ENCODE measurements around the gene ZNF2. TPM values are rescaled to one million over a fixed set of nuclear protein-coding genes. Genes with fewer than 3 reads are reported as not detected.

The ZNF2 gene
- total RNA-seq, 1 experiment from 2014 or later = 3.5 TPM

GRCh38 chr2:95138702-95139101, 26.9 kb upstream of the ZNF2 start:
- Mint-ChIP-seq H3K27ac (ENCODE audit: unreplicated experiment) (no peak overlapping the region), H3K9me3 (ENCODE audit: low read depth, unreplicated experiment) (peaks cover 18% of the 10 kb centered on the region), H3K36me3 (ENCODE audit: insufficient read depth, unreplicated experiment) (no peaks in the 10 kb centered on the region), H3K4me1 (ENCODE audit: low read depth, unreplicated experiment) (no peaks in the 10 kb centered on the region), H3K4me3 (ENCODE audit: low read depth, unreplicated experiment) (no peak overlapping the region), H3K27me3 (ENCODE audit: unreplicated experiment) (no peaks in the 10 kb centered on the region)
- no TSS peak for BruUV-seq (replicated peaks)
- TF ChIP-seq, protein P1, sequence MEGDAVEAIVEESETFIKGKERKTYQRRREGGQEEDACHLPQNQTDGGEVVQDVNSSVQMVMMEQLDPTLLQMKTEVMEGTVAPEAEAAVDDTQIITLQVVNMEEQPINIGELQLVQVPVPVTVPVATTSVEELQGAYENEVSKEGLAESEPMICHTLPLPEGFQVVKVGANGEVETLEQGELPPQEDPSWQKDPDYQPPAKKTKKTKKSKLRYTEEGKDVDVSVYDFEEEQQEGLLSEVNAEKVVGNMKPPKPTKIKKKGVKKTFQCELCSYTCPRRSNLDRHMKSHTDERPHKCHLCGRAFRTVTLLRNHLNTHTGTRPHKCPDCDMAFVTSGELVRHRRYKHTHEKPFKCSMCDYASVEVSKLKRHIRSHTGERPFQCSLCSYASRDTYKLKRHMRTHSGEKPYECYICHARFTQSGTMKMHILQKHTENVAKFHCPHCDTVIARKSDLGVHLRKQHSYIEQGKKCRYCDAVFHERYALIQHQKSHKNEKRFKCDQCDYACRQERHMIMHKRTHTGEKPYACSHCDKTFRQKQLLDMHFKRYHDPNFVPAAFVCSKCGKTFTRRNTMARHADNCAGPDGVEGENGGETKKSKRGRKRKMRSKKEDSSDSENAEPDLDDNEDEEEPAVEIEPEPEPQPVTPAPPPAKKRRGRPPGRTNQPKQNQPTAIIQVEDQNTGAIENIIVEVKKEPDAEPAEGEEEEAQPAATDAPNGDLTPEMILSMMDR (IDR thresholded peaks at IDR 0.05; ENCODE audit: unreplicated experiment) = no peak
- no peak for DNase-seq
- CTCF ChIA-PET = no interaction called here
- intact Hi-C loops (cut with micrococcal nuclease; ENCODE audit: unreplicated experiment) = no loop called here

GRCh38 chr2:95143838-95144237, 21.8 kb upstream of the ZNF2 start:
- Mint-ChIP-seq H3K4me3 (ENCODE audit: low read depth, unreplicated experiment) (no peak overlapping the region), H3K4me1 (ENCODE audit: low read depth, unreplicated experiment) (no peaks in the 10 kb centered on the region), H3K36me3 (ENCODE audit: insufficient read depth, unreplicated experiment) (no peaks in the 10 kb centered on the region), H3K27me3 (ENCODE audit: unreplicated experiment) (no peaks in the 10 kb centered on the region), H3K27ac (ENCODE audit: unreplicated experiment) (no peak overlapping the region), H3K9me3 (ENCODE audit: low read depth, unreplicated experiment) (peaks cover 21% of the 10 kb centered on the region)
- no TSS peak for BruUV-seq (replicated peaks)
- CTCF ChIA-PET = no interaction called here
- intact Hi-C loops (cut with micrococcal nuclease; ENCODE audit: unreplicated experiment) = no loop called here
- DNase-seq = no peak
- TF ChIP-seq, protein P1 (IDR thresholded peaks at IDR 0.05; ENCODE audit: unreplicated experiment) = no peak

DNA sequence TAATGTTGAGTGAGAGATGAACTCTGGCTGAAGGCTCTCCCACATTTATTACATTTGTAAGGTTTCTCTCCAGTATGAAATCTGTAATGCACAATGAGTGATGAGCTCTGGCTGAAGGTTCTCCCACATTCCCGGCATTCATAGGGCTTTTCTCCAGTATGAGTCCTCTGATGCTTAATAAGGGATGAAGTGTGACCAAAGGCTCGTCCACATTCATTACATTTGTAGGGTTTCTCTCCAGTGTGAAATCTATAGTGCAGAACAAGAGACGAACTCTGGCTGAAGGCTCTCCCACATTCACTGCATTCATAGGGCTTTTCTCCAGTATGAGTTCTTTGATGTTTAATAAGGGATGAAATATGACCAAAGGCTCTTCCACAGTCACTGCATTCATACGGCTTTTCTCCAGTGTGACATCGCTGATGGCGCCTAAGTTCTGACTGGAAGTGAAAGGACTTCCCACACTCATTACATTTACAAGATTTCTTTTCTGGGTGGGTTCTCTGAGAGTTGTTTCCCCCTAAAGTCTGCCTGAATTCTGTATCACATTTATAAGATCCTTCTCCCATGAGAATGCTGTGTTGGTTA, 16.1 kb upstream of the ZNF2 start:
- H3K4me1 Mint-ChIP-seq (ENCODE audit: low read depth, unreplicated experiment) = no peaks in the 10 kb centered on the region

GRCh38 chr2:95158441-95158840, 7.2 kb upstream of the ZNF2 start:
- CTCF ChIA-PET = interaction anchor here (1.1 kb wide), 1 partner anchor 36 kb away, joined by 3 read pairs; no protein-coding TSS in a partner anchor
- Mint-ChIP-seq H3K27ac (ENCODE audit: unreplicated experiment) (no peak overlapping the region), H3K4me1 (ENCODE audit: low read depth, unreplicated experiment) (no peaks in the 10 kb centered on the region), H3K9me3 (ENCODE audit: low read depth, unreplicated experiment) (peaks cover 2% of the 10 kb centered on the region), H3K4me3 (ENCODE audit: low read depth, unreplicated experiment) (peak overlapping the region; percentile 84), H3K27me3 (ENCODE audit: unreplicated experiment) (no peaks in the 10 kb centered on the region), H3K36me3 (ENCODE audit: insufficient read depth, unreplicated experiment) (peaks cover 21% of the 10 kb centered on the region)
- intact Hi-C loops (cut with micrococcal nuclease; ENCODE audit: unreplicated experiment) = no loop called here
- TF ChIP-seq, protein P1 (IDR thresholded peaks at IDR 0.05; ENCODE audit: unreplicated experiment) = no peak
- DNase-seq = no peak
- no TSS peak for BruUV-seq (replicated peaks)

More for the DNA sequence above, 16.1 kb upstream of the ZNF2 start:
- CTCF ChIA-PET = no interaction called here
- intact Hi-C loops (cut with micrococcal nuclease; ENCODE audit: unreplicated experiment) = no loop called here
- H3K4me3 Mint-ChIP-seq (ENCODE audit: low read depth, unreplicated experiment) = no peak overlapping the region
- peaks cover 29% of the 10 kb centered on the region for H3K9me3 Mint-ChIP-seq (ENCODE audit: low read depth, unreplicated experiment)
- no TSS peak for BruUV-seq (replicated peaks)
- H3K27me3 Mint-ChIP-seq (ENCODE audit: unreplicated experiment) = no peaks in the 10 kb centered on the region
- no peak for DNase-seq
- TF ChIP-seq, protein P1 (IDR thresholded peaks at IDR 0.05; ENCODE audit: unreplicated experiment) = no peak
- no peak overlapping the region for H3K27ac Mint-ChIP-seq (ENCODE audit: unreplicated experiment)
- H3K36me3 Mint-ChIP-seq (ENCODE audit: insufficient read depth, unreplicated experiment) = peaks cover 12% of the 10 kb centered on the region

Data from Calu3 (cell line).